ENCODE results near the gene SCRN2. TPM values are rescaled to one million over a fixed set of nuclear protein-coding genes. Genes with fewer than 3 reads are reported as not detected.
A peak's percentile ranks its signal among the peaks of the same experiment; 100 is the strongest.

Gene SCRN2
- total RNA-seq, 6 experiments from 2014 or later = 33.9 to 46.6 (median 39.1) TPM

- peaks cover 4% of the 10 kb centered on the region; the same call in 1 of the 2 replicates for H3K4me1 Mint-ChIP-seq (ENCODE audit: low read depth)
- H3K36me3 Mint-ChIP-seq (ENCODE audit: low read depth) = no peaks in the 10 kb centered on the region
- no peak for DNase-seq
- TF ChIP-seq, protein P1, sequence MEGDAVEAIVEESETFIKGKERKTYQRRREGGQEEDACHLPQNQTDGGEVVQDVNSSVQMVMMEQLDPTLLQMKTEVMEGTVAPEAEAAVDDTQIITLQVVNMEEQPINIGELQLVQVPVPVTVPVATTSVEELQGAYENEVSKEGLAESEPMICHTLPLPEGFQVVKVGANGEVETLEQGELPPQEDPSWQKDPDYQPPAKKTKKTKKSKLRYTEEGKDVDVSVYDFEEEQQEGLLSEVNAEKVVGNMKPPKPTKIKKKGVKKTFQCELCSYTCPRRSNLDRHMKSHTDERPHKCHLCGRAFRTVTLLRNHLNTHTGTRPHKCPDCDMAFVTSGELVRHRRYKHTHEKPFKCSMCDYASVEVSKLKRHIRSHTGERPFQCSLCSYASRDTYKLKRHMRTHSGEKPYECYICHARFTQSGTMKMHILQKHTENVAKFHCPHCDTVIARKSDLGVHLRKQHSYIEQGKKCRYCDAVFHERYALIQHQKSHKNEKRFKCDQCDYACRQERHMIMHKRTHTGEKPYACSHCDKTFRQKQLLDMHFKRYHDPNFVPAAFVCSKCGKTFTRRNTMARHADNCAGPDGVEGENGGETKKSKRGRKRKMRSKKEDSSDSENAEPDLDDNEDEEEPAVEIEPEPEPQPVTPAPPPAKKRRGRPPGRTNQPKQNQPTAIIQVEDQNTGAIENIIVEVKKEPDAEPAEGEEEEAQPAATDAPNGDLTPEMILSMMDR (IDR thresholded peaks at IDR 0.05) = no peak
- no peak overlapping the region for H3K4me3 Mint-ChIP-seq
- H3K27me3 Mint-ChIP-seq (ENCODE audit: insufficient read depth) = peaks cover 51% of the 10 kb centered on the region
- no peak overlapping the region for H3K27ac Mint-ChIP-seq
- H3K9me3 Mint-ChIP-seq = no peaks in the 10 kb centered on the region
Measured at GRCh38 chr17:47792979-47793378, 48.1 kb downstream of the SCRN2 start.

DNA sequence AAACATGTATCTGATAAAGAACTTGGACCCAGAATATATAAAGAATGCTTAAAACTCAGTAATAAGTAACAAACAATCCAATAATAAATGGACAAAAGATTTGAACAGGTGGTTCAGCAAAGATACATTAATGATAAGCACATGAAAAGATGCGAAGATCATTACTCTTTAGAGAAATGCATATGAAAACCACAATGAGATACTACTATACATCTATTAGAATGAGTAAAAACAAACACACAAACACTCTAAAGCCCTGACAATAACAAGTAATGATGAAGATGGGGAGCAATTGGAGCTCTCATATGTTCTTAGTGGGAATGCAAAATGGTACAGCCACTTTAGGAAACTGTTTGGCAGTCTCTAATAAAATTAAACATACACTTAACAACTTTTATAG lies 48.6 kb downstream of the SCRN2 start:
- H3K27me3 Mint-ChIP-seq (ENCODE audit: insufficient read depth) = peaks cover 55% of the 10 kb centered on the region
- no peaks in the 10 kb centered on the region for H3K36me3 Mint-ChIP-seq (ENCODE audit: low read depth)
- TF ChIP-seq, protein P1 (IDR thresholded peaks at IDR 0.05) = no peak
- H3K27ac Mint-ChIP-seq = no peak overlapping the region
- no peak overlapping the region for H3K4me3 Mint-ChIP-seq
- H3K9me3 Mint-ChIP-seq = no peaks in the 10 kb centered on the region
- DNase-seq = no peak
- peaks cover 4% of the 10 kb centered on the region; the same call in 1 of the 2 replicates for H3K4me1 Mint-ChIP-seq (ENCODE audit: low read depth)

DNA sequence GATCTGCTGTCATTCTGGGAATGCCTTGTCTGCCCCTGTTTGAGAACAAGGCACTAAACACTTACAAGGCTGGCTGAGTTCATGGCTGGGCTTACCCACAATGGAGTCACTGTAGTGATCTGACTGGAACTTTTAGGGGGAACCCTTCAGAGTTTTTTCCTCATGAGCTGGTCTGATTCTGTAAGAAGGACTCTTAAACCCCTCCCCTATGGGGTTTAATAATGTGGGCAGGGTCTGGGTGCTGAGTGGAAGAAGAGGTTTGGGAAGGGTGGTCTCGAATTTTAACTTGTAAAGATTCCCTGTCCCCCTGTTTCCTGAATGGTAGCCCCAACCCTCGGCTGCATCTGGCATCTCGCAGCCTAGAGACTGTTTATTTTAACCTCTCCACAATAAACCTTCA lies 50.0 kb downstream of the SCRN2 start:
- Mint-ChIP-seq H3K9me3 (no peaks in the 10 kb centered on the region), H3K27ac (no peak overlapping the region), H3K4me3 (no peak overlapping the region), H3K4me1 (ENCODE audit: low read depth) (peaks cover 4% of the 10 kb centered on the region; the same call in 1 of the 2 replicates), H3K36me3 (ENCODE audit: low read depth) (no peaks in the 10 kb centered on the region), H3K27me3 (ENCODE audit: insufficient read depth) (peaks cover 53% of the 10 kb centered on the region)
- TF ChIP-seq, protein P1 (IDR thresholded peaks at IDR 0.05) = no peak
- DNase-seq = no peak

GRCh38 chr17:47789611-47790561 lies 51.2 kb downstream of the SCRN2 start:
- Mint-ChIP-seq H3K9me3 (no peaks in the 10 kb centered on the region), H3K27ac (no peak overlapping the region), H3K27me3 (ENCODE audit: insufficient read depth) (peaks cover 50% of the 10 kb centered on the region), H3K4me1 (ENCODE audit: low read depth) (peaks cover 4% of the 10 kb centered on the region; the same call in 1 of the 2 replicates), H3K4me3 (peak overlapping the region; percentile 59), H3K36me3 (ENCODE audit: low read depth) (no peaks in the 10 kb centered on the region)
- peak; percentile 19 for DNase-seq
- TF ChIP-seq, protein P1 (IDR thresholded peaks at IDR 0.05) = peak; percentile 67

Other genes with a start within 250 kb of the SCRN2 start
- gene KPNB1, start 191.4 kb downstream of the SCRN2 start, total RNA-seq (2021; fragmentation: NEBNext Ultra II Directional; extraction: Animal tissue kit (Norgen Biotek cat#: 25700)) = 100 to 1,000 TPM; 439 to 580 (median 549) TPM
- gene TBKBP1, start 147.1 kb downstream of the SCRN2 start, total RNA-seq (2021; fragmentation: NEBNext Ultra II Directional; extraction: Animal tissue kit (Norgen Biotek cat#: 25700)) = 1 to 10 TPM; 6.6 to 8.3 (median 7.7) TPM
- not detected for gene TBX21, start 108.0 kb downstream of the SCRN2 start, total RNA-seq (2021; fragmentation: NEBNext Ultra II Directional; extraction: Animal tissue kit (Norgen Biotek cat#: 25700))
- gene OSBPL7, start 19.5 kb downstream of the SCRN2 start, total RNA-seq (2021; fragmentation: NEBNext Ultra II Directional; extraction: Animal tissue kit (Norgen Biotek cat#: 25700)) = 10 to 100 TPM in 2 of 6 experiments, 1 to 10 TPM in 4; 7.0 to 10.7 (median 9.2) TPM
- gene MRPL10, start 9.7 kb downstream of the SCRN2 start, total RNA-seq (2021; fragmentation: NEBNext Ultra II Directional; extraction: Animal tissue kit (Norgen Biotek cat#: 25700)) = 10 to 100 TPM; 39.4 to 48.0 (median 43.7) TPM
- 1 to 10 TPM in 1 of 6 experiments, under 1 TPM in 5; 0.41 to 1.1 (median 0.83) TPM for gene LRRC46, start 9.6 kb downstream of the SCRN2 start, total RNA-seq (2021; fragmentation: NEBNext Ultra II Directional; extraction: Animal tissue kit (Norgen Biotek cat#: 25700))
- 1 to 10 TPM in 4 of 6 experiments, under 1 TPM in 2; 0.45 to 1.2 (median 1.1) TPM for gene SP6, start 9.9 kb upstream of the SCRN2 start, total RNA-seq (2021; fragmentation: NEBNext Ultra II Directional; extraction: Animal tissue kit (Norgen Biotek cat#: 25700))
- gene SP2, start 55.0 kb upstream of the SCRN2 start, total RNA-seq (2021; fragmentation: NEBNext Ultra II Directional; extraction: Animal tissue kit (Norgen Biotek cat#: 25700)) = 10 to 100 TPM; 10.7 to 17.5 (median 16.4) TPM
- 10 to 100 TPM; 46.0 to 55.5 (median 51.1) TPM for gene PNPO, start 100.3 kb upstream of the SCRN2 start, total RNA-seq (2021; fragmentation: NEBNext Ultra II Directional; extraction: Animal tissue kit (Norgen Biotek cat#: 25700))
- gene PRR15L, start 116.6 kb upstream of the SCRN2 start, total RNA-seq (2021; fragmentation: NEBNext Ultra II Directional; extraction: Animal tissue kit (Norgen Biotek cat#: 25700)) = not detected
- 10 to 100 TPM; 78.4 to 91.3 (median 81.8) TPM for gene CDK5RAP3, start 129.8 kb upstream of the SCRN2 start, total RNA-seq (2021; fragmentation: NEBNext Ultra II Directional; extraction: Animal tissue kit (Norgen Biotek cat#: 25700))
- gene COPZ2, start 196.5 kb upstream of the SCRN2 start, total RNA-seq (2021; fragmentation: NEBNext Ultra II Directional; extraction: Animal tissue kit (Norgen Biotek cat#: 25700)) = 100 to 1,000 TPM; 209 to 260 (median 211) TPM
- gene NFE2L1, start 207.1 kb upstream of the SCRN2 start, total RNA-seq (2021; fragmentation: NEBNext Ultra II Directional; extraction: Animal tissue kit (Norgen Biotek cat#: 25700)) = 100 to 1,000 TPM; 181 to 207 (median 193) TPM